ENCODE data around the gene P4HB. TPM values are rescaled to one million over a fixed set of nuclear protein-coding genes. Genes with fewer than 3 reads are reported as not detected.

P4HB gene
- polyA plus RNA-seq, 1 experiment, result 122 TPM

DNA sequence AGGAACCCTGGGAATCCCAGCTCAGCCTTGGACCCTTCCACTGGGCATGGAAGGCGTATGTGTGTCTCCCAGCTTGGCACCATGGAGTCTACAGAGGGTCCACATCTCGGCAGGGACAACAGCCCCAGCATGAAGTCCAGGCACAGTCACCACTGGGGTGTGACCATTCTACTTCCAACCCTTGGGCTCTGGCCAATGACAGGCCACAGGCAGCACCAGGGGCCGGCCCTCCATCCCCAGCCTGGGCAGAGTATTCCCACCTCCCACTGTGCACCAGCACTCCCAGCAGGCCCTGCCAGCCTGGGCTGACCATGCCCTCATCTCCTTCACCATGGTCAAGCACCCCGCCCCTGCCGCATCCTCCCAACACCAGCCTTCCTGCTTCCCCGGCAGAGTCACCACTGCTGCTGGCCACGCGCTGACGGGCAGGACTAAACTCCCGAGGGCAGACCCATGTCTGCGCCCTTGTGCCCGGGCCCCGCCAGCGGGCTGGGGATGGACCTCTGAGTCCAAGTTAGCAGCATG is 15.9 kb downstream of the P4HB start:
- ChIA-PET CTCF (no interaction called here), POLR2A (no interaction called here)
- peaks cover 45% of the 10 kb centered on the region for H3K36me3 ChIP-seq (ENCODE audit: control insufficient read depth, insufficient read depth, low read length)
- TF ChIP-seq, protein P1, sequence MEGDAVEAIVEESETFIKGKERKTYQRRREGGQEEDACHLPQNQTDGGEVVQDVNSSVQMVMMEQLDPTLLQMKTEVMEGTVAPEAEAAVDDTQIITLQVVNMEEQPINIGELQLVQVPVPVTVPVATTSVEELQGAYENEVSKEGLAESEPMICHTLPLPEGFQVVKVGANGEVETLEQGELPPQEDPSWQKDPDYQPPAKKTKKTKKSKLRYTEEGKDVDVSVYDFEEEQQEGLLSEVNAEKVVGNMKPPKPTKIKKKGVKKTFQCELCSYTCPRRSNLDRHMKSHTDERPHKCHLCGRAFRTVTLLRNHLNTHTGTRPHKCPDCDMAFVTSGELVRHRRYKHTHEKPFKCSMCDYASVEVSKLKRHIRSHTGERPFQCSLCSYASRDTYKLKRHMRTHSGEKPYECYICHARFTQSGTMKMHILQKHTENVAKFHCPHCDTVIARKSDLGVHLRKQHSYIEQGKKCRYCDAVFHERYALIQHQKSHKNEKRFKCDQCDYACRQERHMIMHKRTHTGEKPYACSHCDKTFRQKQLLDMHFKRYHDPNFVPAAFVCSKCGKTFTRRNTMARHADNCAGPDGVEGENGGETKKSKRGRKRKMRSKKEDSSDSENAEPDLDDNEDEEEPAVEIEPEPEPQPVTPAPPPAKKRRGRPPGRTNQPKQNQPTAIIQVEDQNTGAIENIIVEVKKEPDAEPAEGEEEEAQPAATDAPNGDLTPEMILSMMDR (IDR thresholded peaks at IDR 0.05; ENCODE audit: insufficient read depth, low read depth, low read length), result no peak
- no peaks in the 10 kb centered on the region for H3K27me3 ChIP-seq (ENCODE audit: control insufficient read depth, insufficient read depth, low read length)
- DNase-seq (ENCODE audit: low read depth), result no peak
- H3K4me3 ChIP-seq (ENCODE audit: low read depth, low read length), result no peak overlapping the region

GRCh38 chr17:81843713-81844326 is 16.5 kb downstream of the P4HB start:
- H3K27me3 ChIP-seq (ENCODE audit: control insufficient read depth, insufficient read depth, low read length), result no peaks in the 10 kb centered on the region
- H3K4me3 ChIP-seq (ENCODE audit: low read depth, low read length), result no peak overlapping the region
- ChIA-PET POLR2A (no interaction called here), CTCF (interaction anchor here (1.0 kb wide), 1 partner anchor 16 kb away, joined by 3 read pairs; no protein-coding TSS in a partner anchor)
- no peak for DNase-seq (ENCODE audit: low read depth)
- H3K36me3 ChIP-seq (ENCODE audit: control insufficient read depth, insufficient read depth, low read length), result peaks cover 43% of the 10 kb centered on the region
- TF ChIP-seq, protein P1 (IDR thresholded peaks at IDR 0.05; ENCODE audit: insufficient read depth, low read depth, low read length), result no peak

- DNase-seq (ENCODE audit: low read depth), result no peak
- ChIA-PET CTCF (interaction anchor here (1.0 kb wide), 1 partner anchor 17 kb away, joined by 3 read pairs; no protein-coding TSS in a partner anchor), POLR2A (interaction anchor here (0.5 kb wide), 1 partner anchor 14 kb away, joined by 14 read pairs; no protein-coding TSS in a partner anchor)
- no peaks in the 10 kb centered on the region for H3K27me3 ChIP-seq (ENCODE audit: control insufficient read depth, insufficient read depth, low read length)
- TF ChIP-seq, protein P1 (IDR thresholded peaks at IDR 0.05; ENCODE audit: insufficient read depth, low read depth, low read length), result no peak
- H3K4me3 ChIP-seq (ENCODE audit: low read depth, low read length), result no peak overlapping the region
- peaks cover 42% of the 10 kb centered on the region for H3K36me3 ChIP-seq (ENCODE audit: control insufficient read depth, insufficient read depth, low read length)
Measured at GRCh38 chr17:81842725-81843504, 17.4 kb downstream of the P4HB start.

- no peak for DNase-seq (ENCODE audit: low read depth)
- ChIA-PET CTCF (no interaction called here), POLR2A (no interaction called here)
- H3K36me3 ChIP-seq (ENCODE audit: control insufficient read depth, insufficient read depth, low read length), result peaks cover 40% of the 10 kb centered on the region
- no peaks in the 10 kb centered on the region for H3K27me3 ChIP-seq (ENCODE audit: control insufficient read depth, insufficient read depth, low read length)
- TF ChIP-seq, protein P1 (IDR thresholded peaks at IDR 0.05; ENCODE audit: insufficient read depth, low read depth, low read length), result no peak
- H3K4me3 ChIP-seq (ENCODE audit: low read depth, low read length), result no peak overlapping the region
Measured at GRCh38 chr17:81842378-81842724, 18.0 kb downstream of the P4HB start.

- Histone ChIP-seq H3K4me3 (ENCODE audit: low read depth, low read length) (no peak overlapping the region), H3K36me3 (ENCODE audit: control insufficient read depth, insufficient read depth, low read length) (peaks cover 36% of the 10 kb centered on the region), H3K27me3 (ENCODE audit: control insufficient read depth, insufficient read depth, low read length) (no peaks in the 10 kb centered on the region)
- ChIA-PET POLR2A (no interaction called here), CTCF (no interaction called here)
- no peak for DNase-seq (ENCODE audit: low read depth)
- TF ChIP-seq, protein P1 (IDR thresholded peaks at IDR 0.05; ENCODE audit: insufficient read depth, low read depth, low read length), result no peak
Measured at GRCh38 chr17:81841866-81842265, 18.5 kb downstream of the P4HB start.
